Measurements from ENCODE around the gene MB. TPM values are rescaled to one million over a fixed set of nuclear protein-coding genes. Genes with fewer than 3 reads are reported as not detected.

The MB gene
- total RNA-seq, 4 donors from 2014 or later, result 7,153 to 19,373 (median 11,028) TPM

GRCh38 chr22:35575116-35575748 lies 41.9 kb downstream of the MB start:
- TF ChIP-seq POLR2A (IDR thresholded peaks at IDR 0.05) (no peak), CTCF (IDR thresholded peaks at IDR 0.05 in 4 of 5, conservative IDR thresholded peaks at IDR 0.05 in 1 of 5) (no peak)
- H3K9me3 ChIP-seq, result no peaks in the 10 kb centered on the region
- no peak for DNase-seq
- no peak for ATAC-seq
- in situ Hi-C loops (cut with MboI; ENCODE audit: low sequenced_read_pairs in 4 of 4), result loop anchor here in 2 of 4 donors (25.0 kb wide), 1 partner anchor 238 kb away; no protein-coding TSS in a partner anchor
- intact Hi-C loops (cut with DNase I; ENCODE audit: low total_unique reads), result no loop called here
- H3K27me3 ChIP-seq, result no peaks in the 10 kb centered on the region
- H3K27ac ChIP-seq, result peak overlapping the region in 2 of 4 donors; percentile 20 to 50
- H3K4me1 ChIP-seq, result no peaks in the 10 kb centered on the region
- no peaks in the 10 kb centered on the region for H3K36me3 ChIP-seq
- no peak overlapping the region for H3K4me3 ChIP-seq

GRCh38 chr22:35572556-35572955 lies 44.6 kb downstream of the MB start:
- Histone ChIP-seq H3K27ac (no peak overlapping the region), H3K4me1 (peaks cover 4 to 10% of the 10 kb centered on the region in 2 donors), H3K36me3 (no peaks in the 10 kb centered on the region), H3K27me3 (no peaks in the 10 kb centered on the region), H3K4me3 (no peak overlapping the region), H3K9me3 (no peaks in the 10 kb centered on the region)
- no peak for TF ChIP-seq CTCF (IDR thresholded peaks at IDR 0.05 in 4 of 5, conservative IDR thresholded peaks at IDR 0.05 in 1 of 5)
- DNase-seq (no peak), ATAC-seq (no peak)
- intact Hi-C loops (cut with DNase I; ENCODE audit: low total_unique reads), result no loop called here
- in situ Hi-C loops (cut with MboI; ENCODE audit: low sequenced_read_pairs in 4 of 4), result no loop called here

GRCh38 chr22:35570686-35571194 lies 46.4 kb downstream of the MB start:
- ATAC-seq (no peak), DNase-seq (no peak)
- peaks cover 11 to 18% of the 10 kb centered on the region in 2 donors for H3K4me1 ChIP-seq
- no peaks in the 10 kb centered on the region for H3K36me3 ChIP-seq
- no peaks in the 10 kb centered on the region for H3K27me3 ChIP-seq
- no peak overlapping the region for H3K4me3 ChIP-seq
- intact Hi-C loops (cut with DNase I; ENCODE audit: low total_unique reads) (no loop called here), in situ Hi-C loops (cut with MboI; ENCODE audit: low sequenced_read_pairs in 4 of 4) (no loop called here)
- no peak overlapping the region for H3K27ac ChIP-seq
- no peaks in the 10 kb centered on the region for H3K9me3 ChIP-seq
- TF ChIP-seq POLR2A (IDR thresholded peaks at IDR 0.05), result no peak
- no peak for TF ChIP-seq CTCF (IDR thresholded peaks at IDR 0.05 in 4 of 5, conservative IDR thresholded peaks at IDR 0.05 in 1 of 5)

GRCh38 chr22:35569916-35570315 lies 47.2 kb downstream of the MB start:
- intact Hi-C loops (cut with DNase I; ENCODE audit: low total_unique reads), result no loop called here
- DNase-seq, result no peak
- Histone ChIP-seq H3K36me3 (no peaks in the 10 kb centered on the region), H3K4me1 (peaks cover 11 to 18% of the 10 kb centered on the region in 2 donors), H3K27ac (no peak overlapping the region), H3K4me3 (no peak overlapping the region), H3K9me3 (no peaks in the 10 kb centered on the region), H3K27me3 (no peaks in the 10 kb centered on the region)
- no peak for ATAC-seq
- in situ Hi-C loops (cut with MboI; ENCODE audit: low sequenced_read_pairs in 4 of 4), result no loop called here
- TF ChIP-seq POLR2A (IDR thresholded peaks at IDR 0.05) (no peak), CTCF (IDR thresholded peaks at IDR 0.05 in 4 of 5, conservative IDR thresholded peaks at IDR 0.05 in 1 of 5) (no peak)
